Measurements from ENCODE around the gene DYSF. TPM values are rescaled to one million over a fixed set of nuclear protein-coding genes. Genes with fewer than 3 reads are reported as not detected.
"Not testable (repeated sequence)": the region's sequence is repeated elsewhere in the genome, so short reads cannot be mapped to it uniquely, and the experiment has no call there.

The DYSF gene
- total RNA-seq, 1 donor from 2014 or later, result 11.1 TPM

DNA sequence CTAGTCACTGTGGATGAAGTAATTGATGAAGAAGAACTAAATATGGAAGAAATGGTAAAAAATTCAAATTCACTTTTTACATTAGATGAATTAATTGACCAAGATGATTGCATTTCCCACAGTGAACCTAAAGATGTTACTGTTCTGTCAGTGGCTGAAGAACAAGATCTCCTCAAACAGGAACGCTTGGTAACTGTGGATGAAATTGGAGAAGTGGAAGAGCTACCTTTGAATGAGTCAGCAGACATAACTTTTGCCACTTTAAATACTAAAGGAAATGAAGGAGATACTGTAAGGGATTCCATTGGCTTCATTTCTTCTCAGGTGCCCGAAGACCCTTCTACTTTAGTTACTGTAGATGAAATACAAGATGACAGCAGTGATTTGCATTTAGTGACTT is 26.6 kb upstream of the DYSF start:
- Mint-ChIP-seq H3K4me1 (ENCODE audit: low read depth, unreplicated experiment) (peaks cover 5% of the 10 kb centered on the region), H3K27me3 (ENCODE audit: unreplicated experiment) (peaks cover 3% of the 10 kb centered on the region), H3K27ac (ENCODE audit: unreplicated experiment) (no peak overlapping the region), H3K9me3 (ENCODE audit: unreplicated experiment) (no peaks in the 10 kb centered on the region), H3K4me3 (ENCODE audit: unreplicated experiment) (no peak overlapping the region), H3K36me3 (ENCODE audit: unreplicated experiment) (peaks cover 4% of the 10 kb centered on the region)
- DNase-seq, result no peak
- TF ChIP-seq CTCF (IDR thresholded peaks at IDR 0.05; ENCODE audit: partially characterized antibody, unreplicated experiment), result no peak

- no peak for TF ChIP-seq CTCF (IDR thresholded peaks at IDR 0.05; ENCODE audit: partially characterized antibody, unreplicated experiment)
- Mint-ChIP-seq H3K27ac (ENCODE audit: unreplicated experiment) (no peak overlapping the region), H3K27me3 (ENCODE audit: unreplicated experiment) (peaks cover 3% of the 10 kb centered on the region), H3K4me3 (ENCODE audit: unreplicated experiment) (no peak overlapping the region), H3K4me1 (ENCODE audit: low read depth, unreplicated experiment) (no peaks in the 10 kb centered on the region), H3K36me3 (ENCODE audit: unreplicated experiment) (peaks cover 4% of the 10 kb centered on the region), H3K9me3 (ENCODE audit: unreplicated experiment) (no peaks in the 10 kb centered on the region)
- no peak for DNase-seq
These were observed 24.6 kb upstream of the DYSF start for GRCh38 chr2:71428472-71429383.

GRCh38 chr2:71445142-71445541 is 8.2 kb upstream of the DYSF start:
- H3K27me3 Mint-ChIP-seq (ENCODE audit: unreplicated experiment); H3K4me3 Mint-ChIP-seq (ENCODE audit: unreplicated experiment); H3K4me1 Mint-ChIP-seq (ENCODE audit: low read depth, unreplicated experiment); DNase-seq; H3K9me3 Mint-ChIP-seq (ENCODE audit: unreplicated experiment); H3K27ac Mint-ChIP-seq (ENCODE audit: unreplicated experiment): not testable (repeated sequence)
- H3K36me3 Mint-ChIP-seq (ENCODE audit: unreplicated experiment), result peaks cover 14% of the 10 kb centered on the region

DNA sequence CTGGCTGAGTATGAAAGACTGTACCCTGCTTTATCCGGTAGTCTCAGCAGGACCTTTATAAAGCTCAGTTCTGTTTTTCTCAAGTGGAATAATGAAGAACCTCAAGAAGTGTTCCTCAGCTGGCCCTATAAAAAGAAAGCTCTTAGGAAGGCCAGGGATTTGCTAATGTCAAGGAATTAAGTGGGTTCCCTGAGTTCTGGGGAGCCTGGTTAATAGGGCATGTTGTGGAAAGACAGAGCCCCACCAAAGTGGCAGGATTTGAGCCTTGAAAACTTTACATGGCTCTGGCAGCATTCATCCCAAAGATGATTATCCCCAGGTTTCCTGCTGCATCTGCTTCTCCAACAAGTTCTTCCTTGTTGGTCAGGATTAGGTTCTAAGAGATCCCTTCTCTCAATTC is 6.9 kb upstream of the DYSF start:
- Mint-ChIP-seq H3K27ac (ENCODE audit: unreplicated experiment) (no peak overlapping the region), H3K27me3 (ENCODE audit: unreplicated experiment) (peaks cover under 1% of the 10 kb centered on the region), H3K4me1 (ENCODE audit: low read depth, unreplicated experiment) (peaks cover under 1% of the 10 kb centered on the region), H3K4me3 (ENCODE audit: unreplicated experiment) (no peak overlapping the region), H3K9me3 (ENCODE audit: unreplicated experiment) (no peaks in the 10 kb centered on the region), H3K36me3 (ENCODE audit: unreplicated experiment) (peaks cover 11% of the 10 kb centered on the region)
- no peak for TF ChIP-seq CTCF (IDR thresholded peaks at IDR 0.05; ENCODE audit: partially characterized antibody, unreplicated experiment)
- DNase-seq, result no peak

DNA sequence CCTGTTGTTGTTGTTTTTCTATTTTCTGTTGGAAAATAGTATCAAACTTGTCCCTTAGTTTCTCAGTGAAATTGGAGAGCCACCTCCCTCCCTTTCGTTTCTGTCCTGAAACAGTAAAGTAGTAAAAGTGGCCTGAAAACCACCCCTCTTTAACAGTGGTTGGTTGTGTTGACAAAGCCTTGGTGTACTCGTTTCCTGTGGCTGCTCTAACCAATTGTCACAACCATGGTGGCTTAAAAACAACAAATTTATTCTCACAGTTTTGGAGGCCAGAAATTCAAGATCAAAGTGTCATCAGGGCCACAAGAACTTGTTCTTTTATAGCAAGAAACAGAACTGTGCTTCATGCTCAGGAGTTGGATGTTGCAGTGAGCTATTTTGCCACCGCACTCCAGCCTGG is 4.0 kb upstream of the DYSF start:
- Mint-ChIP-seq H3K27ac (ENCODE audit: unreplicated experiment) (no peak overlapping the region), H3K27me3 (ENCODE audit: unreplicated experiment) (peaks cover 8% of the 10 kb centered on the region), H3K36me3 (ENCODE audit: unreplicated experiment) (peaks cover 4% of the 10 kb centered on the region), H3K9me3 (ENCODE audit: unreplicated experiment) (peaks cover 6% of the 10 kb centered on the region), H3K4me3 (ENCODE audit: unreplicated experiment) (no peak overlapping the region), H3K4me1 (ENCODE audit: low read depth, unreplicated experiment) (peaks cover 16% of the 10 kb centered on the region)
- no peak for DNase-seq
- no peak for TF ChIP-seq CTCF (IDR thresholded peaks at IDR 0.05; ENCODE audit: partially characterized antibody, unreplicated experiment)
